Activated CD4-positive, alpha-beta T cell treated with anti-CD3 and anti-CD28 coated beads for 36 hours (primary cell): ENCODE measurements around the gene GALNT1. TPM values are rescaled to one million over a fixed set of nuclear protein-coding genes. Genes with fewer than 3 reads are reported as not detected.

Source experiments
- ATAC-seq: fragments of 200-7000 bp; cut with Tn5 transposase; one replicate; pipeline ENCODE4 v1.10.0; 2021; ENCODE audit warnings: mild to moderate bottlenecking, moderate library complexity
- CTCF ChIA-PET: fragments of 350-600 bp; sonication (Branson Sonifier 250); formaldehyde crosslinking; loops from one replicate; lab custom pipeline; 2021; ENCODE audit warnings: antibody characterized with exemption; lab: Charles Lee
- POLR2A ChIA-PET: fragments of 350-600 bp; sonication (Branson Sonifier 250); formaldehyde crosslinking; loops from one replicate; lab custom pipeline; 2021; ENCODE audit warnings: antibody characterized with exemption, inconsistent platforms; lab: Charles Lee
- DNase-seq: peaks from one replicate; pipeline ENCODE4 v3.0.0-alpha.2; 2020
- H3K27ac Mint-ChIP-seq: one replicate; pipeline ENCODE4 v1.8.0; 2021; ENCODE audit warnings: mixed read lengths
- H3K27me3 Mint-ChIP-seq: one replicate; pipeline ENCODE4 v1.8.0; 2021; ENCODE audit warnings: mixed read lengths
- H3K36me3 Mint-ChIP-seq: one replicate; pipeline ENCODE4 v1.8.0; 2021; ENCODE audit warnings: low read depth, mixed read lengths
- H3K4me1 Mint-ChIP-seq: one replicate; pipeline ENCODE4 v1.8.0; 2021; ENCODE audit warnings: mixed read lengths
- H3K4me3 Mint-ChIP-seq: one replicate; pipeline ENCODE4 v1.8.0; 2021; ENCODE audit warnings: mild to moderate bottlenecking, moderate library complexity, mixed read lengths
- H3K9me3 Mint-ChIP-seq: one replicate; pipeline ENCODE4 v1.8.0; 2021; ENCODE audit warnings: low read depth, mixed read lengths
- intact Hi-C, 2 experiments: fragments of 100-400 bp; cut with DNase I in 1 of 2; cut with micrococcal nuclease in 1 of 2; formaldehyde crosslinking; loops; one replicate each; pipeline versions ENCODE4 v1.14.2 to v1.15.1; 2022 to 2024; cut with DNase I, micrococcal nuclease
- total RNA-seq, 2 experiments: library from RNA; stranded (reverse); gene quantifications; one replicate each; pipeline ENCODE4 v1.2.3, GENCODE V29; 2021

Gene GALNT1
- total RNA-seq, 2 experiments from 2014 or later: 22.5 to 35.8 TPM

GRCh38 chr18:35696307-35696706 lies 114.8 kb downstream of the GALNT1 start:
- H3K27me3 Mint-ChIP-seq: no peaks in the 10 kb centered on the region
- peaks cover 11% of the 10 kb centered on the region for H3K36me3 Mint-ChIP-seq
- intact Hi-C loops: no loop called here
- ChIA-PET CTCF (no interaction called here), POLR2A (no interaction called here)
- no peaks in the 10 kb centered on the region for H3K4me1 Mint-ChIP-seq
- H3K9me3 Mint-ChIP-seq: no peaks in the 10 kb centered on the region
- ATAC-seq (no peak), DNase-seq (no peak)
- H3K4me3 Mint-ChIP-seq: no peak overlapping the region
- no peak overlapping the region for H3K27ac Mint-ChIP-seq

- intact Hi-C loops: no loop called here
- Mint-ChIP-seq H3K4me3 (no peak overlapping the region), H3K27ac (no peak overlapping the region), H3K27me3 (no peaks in the 10 kb centered on the region), H3K9me3 (no peaks in the 10 kb centered on the region), H3K36me3 (peaks cover 10% of the 10 kb centered on the region), H3K4me1 (no peaks in the 10 kb centered on the region)
- ATAC-seq (no peak), DNase-seq (no peak)
- POLR2A ChIA-PET: no interaction called here
- CTCF ChIA-PET: no interaction called here
These were observed 116.3 kb downstream of the GALNT1 start for GRCh38 chr18:35697869-35698268.

GRCh38 chr18:35703043-35703688 lies 121.6 kb downstream of the GALNT1 start:
- Mint-ChIP-seq H3K9me3 (no peaks in the 10 kb centered on the region), H3K4me1 (no peaks in the 10 kb centered on the region), H3K36me3 (peaks cover 11% of the 10 kb centered on the region), H3K4me3 (no peak overlapping the region), H3K27ac (no peak overlapping the region), H3K27me3 (no peaks in the 10 kb centered on the region)
- intact Hi-C loops: no loop called here
- POLR2A ChIA-PET: no interaction called here
- CTCF ChIA-PET: no interaction called here
- DNase-seq (no peak), ATAC-seq (no peak)

- Mint-ChIP-seq H3K36me3 (peaks cover 17% of the 10 kb centered on the region), H3K27me3 (no peaks in the 10 kb centered on the region), H3K4me3 (no peak overlapping the region), H3K27ac (no peak overlapping the region), H3K4me1 (no peaks in the 10 kb centered on the region), H3K9me3 (no peaks in the 10 kb centered on the region)
- DNase-seq (no peak), ATAC-seq (no peak)
- intact Hi-C loops: no loop called here
- ChIA-PET POLR2A (no interaction called here), CTCF (no interaction called here)
These were observed 124.4 kb downstream of the GALNT1 start for GRCh38 chr18:35705988-35706387.

GRCh38 chr18:35707247-35707646 lies 125.7 kb downstream of the GALNT1 start:
- H3K36me3 Mint-ChIP-seq: peaks cover 25% of the 10 kb centered on the region
- no peaks in the 10 kb centered on the region for H3K27me3 Mint-ChIP-seq
- no peak for DNase-seq
- no peaks in the 10 kb centered on the region for H3K9me3 Mint-ChIP-seq
- intact Hi-C loops: no loop called here
- H3K27ac Mint-ChIP-seq: no peak overlapping the region
- ATAC-seq: no peak
- ChIA-PET POLR2A (no interaction called here), CTCF (no interaction called here)
- H3K4me1 Mint-ChIP-seq: no peaks in the 10 kb centered on the region
- no peak overlapping the region for H3K4me3 Mint-ChIP-seq

GRCh38 chr18:35707674-35708073 lies 126.1 kb downstream of the GALNT1 start:
- no peaks in the 10 kb centered on the region for H3K9me3 Mint-ChIP-seq
- H3K4me1 Mint-ChIP-seq: no peaks in the 10 kb centered on the region
- DNase-seq (no peak), ATAC-seq (no peak)
- intact Hi-C loops: no loop called here
- no peak overlapping the region for H3K27ac Mint-ChIP-seq
- no peak overlapping the region for H3K4me3 Mint-ChIP-seq
- CTCF ChIA-PET: no interaction called here
- POLR2A ChIA-PET: no interaction called here
- no peaks in the 10 kb centered on the region for H3K27me3 Mint-ChIP-seq
- H3K36me3 Mint-ChIP-seq: peaks cover 30% of the 10 kb centered on the region

GRCh38 chr18:35710581-35710980 lies 129.0 kb downstream of the GALNT1 start:
- POLR2A ChIA-PET: no interaction called here
- intact Hi-C loops: no loop called here

GRCh38 chr18:35711227-35711626 lies 129.7 kb downstream of the GALNT1 start:
- Mint-ChIP-seq H3K4me1 (no peaks in the 10 kb centered on the region), H3K27ac (no peak overlapping the region), H3K36me3 (peaks cover 31% of the 10 kb centered on the region), H3K9me3 (peaks cover 3% of the 10 kb centered on the region), H3K4me3 (no peak overlapping the region), H3K27me3 (no peaks in the 10 kb centered on the region)
- CTCF ChIA-PET: no interaction called here
- POLR2A ChIA-PET: no interaction called here
- DNase-seq (no peak), ATAC-seq (no peak)
- intact Hi-C loops: no loop called here

More at GRCh38 chr18:35710581-35710980, 129.0 kb downstream of the GALNT1 start:
- H3K27ac Mint-ChIP-seq: no peak overlapping the region
- H3K9me3 Mint-ChIP-seq: no peaks in the 10 kb centered on the region
- DNase-seq (no peak), ATAC-seq (no peak)
- H3K4me1 Mint-ChIP-seq: no peaks in the 10 kb centered on the region
- H3K4me3 Mint-ChIP-seq: no peak overlapping the region
- no peaks in the 10 kb centered on the region for H3K27me3 Mint-ChIP-seq
- CTCF ChIA-PET: interaction anchor here (0.6 kb wide), 1 partner anchor 14 kb away, joined by 7 read pairs; no protein-coding TSS in a partner anchor
- H3K36me3 Mint-ChIP-seq: peaks cover 31% of the 10 kb centered on the region

GRCh38 chr18:35713545-35713944 lies 132.0 kb downstream of the GALNT1 start:
- no peak overlapping the region for H3K4me3 Mint-ChIP-seq
- H3K4me1 Mint-ChIP-seq: no peaks in the 10 kb centered on the region
- ATAC-seq (no peak), DNase-seq (no peak)
- intact Hi-C loops: no loop called here
- H3K27me3 Mint-ChIP-seq: no peaks in the 10 kb centered on the region
- peaks cover 31% of the 10 kb centered on the region for H3K36me3 Mint-ChIP-seq
- POLR2A ChIA-PET: no interaction called here
- no peak overlapping the region for H3K27ac Mint-ChIP-seq
- CTCF ChIA-PET: interaction anchor here (0.8 kb wide), 1 partner anchor 26 kb away, joined by 3 read pairs; no protein-coding TSS in a partner anchor
- peaks cover 13% of the 10 kb centered on the region for H3K9me3 Mint-ChIP-seq

GRCh38 chr18:35714539-35714938 lies 133.0 kb downstream of the GALNT1 start:
- POLR2A ChIA-PET: no interaction called here
- intact Hi-C loops: no loop called here

GRCh38 chr18:35715139-35715538 lies 133.6 kb downstream of the GALNT1 start:
- Mint-ChIP-seq H3K9me3 (peaks cover 15% of the 10 kb centered on the region), H3K4me3 (no peak overlapping the region), H3K27ac (no peak overlapping the region), H3K36me3 (peaks cover 23% of the 10 kb centered on the region), H3K4me1 (no peaks in the 10 kb centered on the region), H3K27me3 (no peaks in the 10 kb centered on the region)
- DNase-seq (no peak), ATAC-seq (no peak)
- POLR2A ChIA-PET: no interaction called here
- CTCF ChIA-PET: no interaction called here
- intact Hi-C loops: no loop called here

More at GRCh38 chr18:35714539-35714938, 133.0 kb downstream of the GALNT1 start:
- Mint-ChIP-seq H3K4me3 (no peak overlapping the region), H3K4me1 (no peaks in the 10 kb centered on the region), H3K36me3 (peaks cover 27% of the 10 kb centered on the region), H3K9me3 (peaks cover 15% of the 10 kb centered on the region), H3K27me3 (no peaks in the 10 kb centered on the region), H3K27ac (no peak overlapping the region)
- no peak for ATAC-seq
- CTCF ChIA-PET: no interaction called here
- no peak for DNase-seq

GRCh38 chr18:35716169-35716831 lies 134.8 kb downstream of the GALNT1 start:
- intact Hi-C loops: no loop called here
- peaks cover 17% of the 10 kb centered on the region for H3K36me3 Mint-ChIP-seq
- ATAC-seq (no peak), DNase-seq (no peak)
- no peak overlapping the region for H3K4me3 Mint-ChIP-seq
- ChIA-PET CTCF (no interaction called here), POLR2A (no interaction called here)
- H3K27ac Mint-ChIP-seq: no peak overlapping the region
- H3K27me3 Mint-ChIP-seq: no peaks in the 10 kb centered on the region
- peaks cover 15% of the 10 kb centered on the region for H3K9me3 Mint-ChIP-seq
- no peaks in the 10 kb centered on the region for H3K4me1 Mint-ChIP-seq
